HG03045 (cell line): ENCODE measurements around the gene IL9R.
"Not testable (repeated sequence)": the region's sequence is repeated elsewhere in the genome, so short reads cannot be mapped to it uniquely, and the experiment has no call there.

Experiments
- ATAC-seq: cut with Tn5 transposase; IDR thresholded peaks from one replicate; pipeline ENCODE4 v1.9.1; 2021; ENCODE audit warnings: mild to moderate bottlenecking, moderate library complexity; ENCODE audit not compliant: unreplicated experiment

Gene IL9R

GRCh38 chrX:155995321-155995875 lies 2.1 kb upstream of the IL9R start:
- no peak for ATAC-seq

GRCh38 chrX:155998116-155998515 lies 620 bp downstream of the IL9R start:
- ATAC-seq, result no peak

GRCh38 chrX:155998761-155999510 lies 1.4 kb downstream of the IL9R start:
- ATAC-seq, result no peak

- ATAC-seq, result not testable (repeated sequence)
Observed at GRCh38 chrX:155999751-156000150, 2.3 kb downstream of the IL9R start.

GRCh38 chrX:156000361-156000926 lies 2.9 kb downstream of the IL9R start:
- ATAC-seq, result no peak

- ATAC-seq, result no peak
Observed at GRCh38 chrX:156001001-156001666, 3.6 kb downstream of the IL9R start.

- ATAC-seq, result no peak
Observed at GRCh38 chrX:156001667-156002021, 4.1 kb downstream of the IL9R start.

- ATAC-seq, result no peak
Observed at GRCh38 chrX:156002507-156002906, 5.0 kb downstream of the IL9R start.

GRCh38 chrX:156003486-156004185 lies 6.1 kb downstream of the IL9R start:
- ATAC-seq, result no peak

- no peak for ATAC-seq
Observed at GRCh38 chrX:156004256-156004655, 6.8 kb downstream of the IL9R start.

GRCh38 chrX:156004740-156005139 lies 7.2 kb downstream of the IL9R start:
- ATAC-seq, result no peak

GRCh38 chrX:156005144-156005543 lies 7.6 kb downstream of the IL9R start:
- ATAC-seq, result no peak

GRCh38 chrX:156006468-156006867 lies 9.0 kb downstream of the IL9R start:
- not testable (repeated sequence) for ATAC-seq

GRCh38 chrX:156008379-156008778 lies 10.9 kb downstream of the IL9R start:
- ATAC-seq, result not testable (repeated sequence)

GRCh38 chrX:156008915-156009314 lies 11.4 kb downstream of the IL9R start:
- ATAC-seq, result no peak

- not testable (repeated sequence) for ATAC-seq
Observed at GRCh38 chrX:156009691-156010090, 12.2 kb downstream of the IL9R start.

- not testable (repeated sequence) for ATAC-seq
Observed at GRCh38 chrX:156013286-156013953, 15.9 kb downstream of the IL9R start.

- ATAC-seq, result not testable (repeated sequence)
Observed at GRCh38 chrX:156019846-156020245, 22.4 kb downstream of the IL9R start.

GRCh38 chrX:156023002-156023401 lies 25.5 kb downstream of the IL9R start:
- ATAC-seq, result not testable (repeated sequence)

- ATAC-seq, result not testable (repeated sequence)
Observed at GRCh38 chrX:156024949-156025492, 27.5 kb downstream of the IL9R start.
